Measurements from ENCODE around the gene ATG13. TPM values are rescaled to one million over a fixed set of nuclear protein-coding genes. Genes with fewer than 3 reads are reported as not detected.

The ATG13 gene
- total RNA-seq, 1 donor = 49.7 TPM

DNA sequence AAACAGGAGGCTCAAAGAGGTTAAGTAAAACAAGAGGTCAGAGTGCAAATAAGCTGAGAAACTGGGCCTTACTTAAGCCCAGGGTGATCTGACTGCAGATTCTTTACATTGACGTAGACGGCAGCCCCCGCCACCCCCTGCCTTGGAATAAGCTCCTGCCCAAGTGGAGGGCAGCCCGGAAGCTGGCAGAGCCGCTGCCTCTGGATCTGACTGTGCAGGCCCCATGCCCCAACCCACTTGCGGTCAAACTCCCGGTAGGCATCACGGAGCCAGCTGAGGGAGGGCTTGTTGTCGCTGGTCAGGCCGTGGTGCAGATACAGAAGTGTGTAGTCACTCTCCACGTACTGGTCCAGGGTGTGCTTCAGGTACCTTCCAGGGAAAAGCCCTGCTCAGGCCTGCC lies 64.5 kb downstream of the ATG13 start:
- no peak for DNase-seq (ENCODE audit: low read depth)
- H3K4me3 ChIP-seq (ENCODE audit: low read depth, low read length) = no peak overlapping the region
- TF ChIP-seq, protein P1, sequence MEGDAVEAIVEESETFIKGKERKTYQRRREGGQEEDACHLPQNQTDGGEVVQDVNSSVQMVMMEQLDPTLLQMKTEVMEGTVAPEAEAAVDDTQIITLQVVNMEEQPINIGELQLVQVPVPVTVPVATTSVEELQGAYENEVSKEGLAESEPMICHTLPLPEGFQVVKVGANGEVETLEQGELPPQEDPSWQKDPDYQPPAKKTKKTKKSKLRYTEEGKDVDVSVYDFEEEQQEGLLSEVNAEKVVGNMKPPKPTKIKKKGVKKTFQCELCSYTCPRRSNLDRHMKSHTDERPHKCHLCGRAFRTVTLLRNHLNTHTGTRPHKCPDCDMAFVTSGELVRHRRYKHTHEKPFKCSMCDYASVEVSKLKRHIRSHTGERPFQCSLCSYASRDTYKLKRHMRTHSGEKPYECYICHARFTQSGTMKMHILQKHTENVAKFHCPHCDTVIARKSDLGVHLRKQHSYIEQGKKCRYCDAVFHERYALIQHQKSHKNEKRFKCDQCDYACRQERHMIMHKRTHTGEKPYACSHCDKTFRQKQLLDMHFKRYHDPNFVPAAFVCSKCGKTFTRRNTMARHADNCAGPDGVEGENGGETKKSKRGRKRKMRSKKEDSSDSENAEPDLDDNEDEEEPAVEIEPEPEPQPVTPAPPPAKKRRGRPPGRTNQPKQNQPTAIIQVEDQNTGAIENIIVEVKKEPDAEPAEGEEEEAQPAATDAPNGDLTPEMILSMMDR (IDR thresholded peaks at IDR 0.05; ENCODE audit: insufficient read depth, low read depth, low read length) = no peak

GRCh38 chr11:46682773-46683752 lies 65.7 kb downstream of the ATG13 start:
- peak; percentile 17 for DNase-seq (ENCODE audit: low read depth)
- no peak overlapping the region for H3K4me3 ChIP-seq (ENCODE audit: low read depth, low read length)
- TF ChIP-seq, protein P1 (IDR thresholded peaks at IDR 0.05; ENCODE audit: insufficient read depth, low read depth, low read length) = no peak

GRCh38 chr11:46684367-46684766 lies 67.0 kb downstream of the ATG13 start:
- peak; percentile 84 for DNase-seq (ENCODE audit: low read depth)
- TF ChIP-seq, protein P1 (IDR thresholded peaks at IDR 0.05; ENCODE audit: insufficient read depth, low read depth, low read length) = no peak
- no peak overlapping the region for H3K4me3 ChIP-seq (ENCODE audit: low read depth, low read length)

DNA sequence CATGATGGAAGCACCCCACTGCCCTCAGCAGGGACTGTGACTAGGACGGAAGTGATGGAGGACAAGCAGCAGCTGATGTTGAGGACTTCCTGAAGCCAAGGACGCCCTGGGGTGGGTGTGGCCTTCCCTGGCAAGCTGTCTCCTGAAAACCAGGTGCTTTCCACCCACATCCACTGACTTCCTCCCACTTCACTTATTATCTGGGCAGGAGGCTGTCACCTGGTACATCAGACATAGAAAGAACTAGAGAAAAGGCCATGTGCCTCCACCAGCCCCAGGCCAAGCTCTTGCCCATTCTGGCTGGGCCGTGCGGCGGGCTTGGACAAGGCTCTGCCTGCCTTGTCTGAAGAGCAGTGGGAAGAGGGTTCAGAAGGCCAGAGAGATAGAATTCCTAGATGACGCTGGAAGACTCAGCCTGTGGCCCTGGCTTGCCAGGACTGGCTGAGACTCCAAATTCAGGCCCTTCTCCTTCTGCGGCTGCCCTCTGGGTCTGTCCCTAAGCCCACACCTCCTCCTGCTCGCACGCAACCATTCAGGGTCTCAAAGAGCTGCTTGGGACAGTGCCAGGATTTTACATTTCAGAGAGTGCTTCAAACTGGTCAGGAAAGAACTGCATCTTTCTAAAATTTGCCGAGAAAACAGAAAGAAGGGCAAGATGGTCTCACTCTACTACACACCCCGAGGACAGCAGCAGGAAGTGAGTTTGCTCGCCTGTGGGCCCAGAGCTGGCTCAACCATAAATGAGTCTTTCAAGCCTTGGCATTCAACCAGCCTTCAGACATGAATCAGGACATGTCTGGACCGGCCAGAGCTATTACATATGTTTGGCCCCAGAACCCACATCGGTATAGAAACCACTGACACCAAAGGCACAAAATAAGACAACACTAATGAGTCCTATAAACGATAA lies 69.8 kb downstream of the ATG13 start:
- TF ChIP-seq, protein P1 (IDR thresholded peaks at IDR 0.05; ENCODE audit: insufficient read depth, low read depth, low read length) = no peak
- no peak overlapping the region for H3K4me3 ChIP-seq (ENCODE audit: low read depth, low read length)
- peak; percentile 69 for DNase-seq (ENCODE audit: low read depth)

- H3K4me3 ChIP-seq (ENCODE audit: low read depth, low read length) = no peak overlapping the region
- DNase-seq (ENCODE audit: low read depth) = no peak
- TF ChIP-seq, protein P1 (IDR thresholded peaks at IDR 0.05; ENCODE audit: insufficient read depth, low read depth, low read length) = no peak
These were observed 73.3 kb downstream of the ATG13 start for GRCh38 chr11:46690702-46691101.

GRCh38 chr11:46692450-46692849 lies 75.1 kb downstream of the ATG13 start:
- no peak overlapping the region for H3K4me3 ChIP-seq (ENCODE audit: low read depth, low read length)
- DNase-seq (ENCODE audit: low read depth) = no peak
- TF ChIP-seq, protein P1 (IDR thresholded peaks at IDR 0.05; ENCODE audit: insufficient read depth, low read depth, low read length) = no peak

Data from fibroblast of villous mesenchyme (primary cell).